ENCODE measurements around the gene TPM3.
"Not testable (repeated sequence)": the region's sequence is repeated elsewhere in the genome, so short reads cannot be mapped to it uniquely, and the experiment has no call there.

DNA sequence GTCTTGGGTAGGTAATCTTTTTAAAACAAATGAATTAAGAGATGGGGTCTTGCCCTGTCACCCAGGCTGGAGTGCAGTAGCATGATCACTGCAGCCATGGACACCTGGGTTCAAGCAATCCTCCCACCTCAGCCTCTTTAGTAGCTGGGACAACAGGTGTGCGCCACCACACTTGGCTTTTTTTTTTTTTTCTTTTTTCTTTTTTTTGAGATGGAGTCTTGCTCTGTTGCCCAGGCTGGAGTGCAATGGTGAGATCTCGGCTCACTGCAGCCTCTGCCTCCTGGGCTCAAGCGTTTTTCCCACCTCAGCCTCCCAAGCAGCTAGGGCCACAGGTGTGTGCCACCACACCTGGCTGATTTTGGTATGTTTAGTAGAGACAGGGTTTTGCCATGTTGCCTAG lies 39.2 kb upstream of the TPM3 start:
- TF ChIP-seq, protein P1, sequence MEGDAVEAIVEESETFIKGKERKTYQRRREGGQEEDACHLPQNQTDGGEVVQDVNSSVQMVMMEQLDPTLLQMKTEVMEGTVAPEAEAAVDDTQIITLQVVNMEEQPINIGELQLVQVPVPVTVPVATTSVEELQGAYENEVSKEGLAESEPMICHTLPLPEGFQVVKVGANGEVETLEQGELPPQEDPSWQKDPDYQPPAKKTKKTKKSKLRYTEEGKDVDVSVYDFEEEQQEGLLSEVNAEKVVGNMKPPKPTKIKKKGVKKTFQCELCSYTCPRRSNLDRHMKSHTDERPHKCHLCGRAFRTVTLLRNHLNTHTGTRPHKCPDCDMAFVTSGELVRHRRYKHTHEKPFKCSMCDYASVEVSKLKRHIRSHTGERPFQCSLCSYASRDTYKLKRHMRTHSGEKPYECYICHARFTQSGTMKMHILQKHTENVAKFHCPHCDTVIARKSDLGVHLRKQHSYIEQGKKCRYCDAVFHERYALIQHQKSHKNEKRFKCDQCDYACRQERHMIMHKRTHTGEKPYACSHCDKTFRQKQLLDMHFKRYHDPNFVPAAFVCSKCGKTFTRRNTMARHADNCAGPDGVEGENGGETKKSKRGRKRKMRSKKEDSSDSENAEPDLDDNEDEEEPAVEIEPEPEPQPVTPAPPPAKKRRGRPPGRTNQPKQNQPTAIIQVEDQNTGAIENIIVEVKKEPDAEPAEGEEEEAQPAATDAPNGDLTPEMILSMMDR (conservative IDR thresholded peaks at IDR 0.05; ENCODE audit: low read length) = not testable (repeated sequence)
- not testable (repeated sequence) for TF ChIP-seq EZH2phosphoT487 (IDR thresholded peaks at IDR 0.05; ENCODE audit: borderline replicate concordance)

Measured in Loucy (cell line).